Hepatocyte (in vitro differentiated cells): Measurements from ENCODE around the gene EDA.

Experiments used
- EZH2 ChIP-seq: fragments of 200-600 bp; sonication (generic); IDR thresholded peaks from 2 replicates; pipeline ENCODE4 v1.6.1; 2016; ENCODE audit warnings: antibody characterized with exemption, mild to moderate bottlenecking, borderline replicate concordance
- TF ChIP-seq, protein P1 (sequence below): fragments of 200-600 bp; sonication (generic); IDR thresholded peaks from 2 replicates; pipeline ENCODE4 v1.5.1; 2016; ENCODE audit warnings: antibody characterized with exemption, mild to moderate bottlenecking; ENCODE audit not compliant: poor library complexity

GRCh38 chrX:69919749-69920148 lies 303.8 kb downstream of the EDA start:
- TF ChIP-seq EZH2, result no peak
- TF ChIP-seq, protein P1, sequence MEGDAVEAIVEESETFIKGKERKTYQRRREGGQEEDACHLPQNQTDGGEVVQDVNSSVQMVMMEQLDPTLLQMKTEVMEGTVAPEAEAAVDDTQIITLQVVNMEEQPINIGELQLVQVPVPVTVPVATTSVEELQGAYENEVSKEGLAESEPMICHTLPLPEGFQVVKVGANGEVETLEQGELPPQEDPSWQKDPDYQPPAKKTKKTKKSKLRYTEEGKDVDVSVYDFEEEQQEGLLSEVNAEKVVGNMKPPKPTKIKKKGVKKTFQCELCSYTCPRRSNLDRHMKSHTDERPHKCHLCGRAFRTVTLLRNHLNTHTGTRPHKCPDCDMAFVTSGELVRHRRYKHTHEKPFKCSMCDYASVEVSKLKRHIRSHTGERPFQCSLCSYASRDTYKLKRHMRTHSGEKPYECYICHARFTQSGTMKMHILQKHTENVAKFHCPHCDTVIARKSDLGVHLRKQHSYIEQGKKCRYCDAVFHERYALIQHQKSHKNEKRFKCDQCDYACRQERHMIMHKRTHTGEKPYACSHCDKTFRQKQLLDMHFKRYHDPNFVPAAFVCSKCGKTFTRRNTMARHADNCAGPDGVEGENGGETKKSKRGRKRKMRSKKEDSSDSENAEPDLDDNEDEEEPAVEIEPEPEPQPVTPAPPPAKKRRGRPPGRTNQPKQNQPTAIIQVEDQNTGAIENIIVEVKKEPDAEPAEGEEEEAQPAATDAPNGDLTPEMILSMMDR, result no peak
